GM18870 (cell line): Measurements from ENCODE around the gene TPPP.
"Not testable (repeated sequence)": the region's sequence is repeated elsewhere in the genome, so short reads cannot be mapped to it uniquely, and the experiment has no call there.

Source experiments
- ATAC-seq: cut with Tn5 transposase; IDR thresholded peaks from one replicate; pipeline ENCODE4 v1.9.1; 2021; ENCODE audit warnings: moderate library complexity; ENCODE audit not compliant: unreplicated experiment

TPPP gene

GRCh38 chr5:679166-679895 lies 13.8 kb downstream of the TPPP start:
- not testable (repeated sequence) for ATAC-seq

GRCh38 chr5:678521-678920 lies 14.6 kb downstream of the TPPP start:
- ATAC-seq: not testable (repeated sequence)

GRCh38 chr5:677131-678101 lies 15.7 kb downstream of the TPPP start:
- no peak for ATAC-seq

- no peak for ATAC-seq
Measured at GRCh38 chr5:676699-677076, 16.5 kb downstream of the TPPP start.

- no peak for ATAC-seq
Measured at GRCh38 chr5:675871-676698, 17.1 kb downstream of the TPPP start.

GRCh38 chr5:675111-675870 lies 17.9 kb downstream of the TPPP start:
- ATAC-seq: no peak

- ATAC-seq: no peak
Measured at GRCh38 chr5:674630-675011, 18.5 kb downstream of the TPPP start.

GRCh38 chr5:673831-674629 lies 19.1 kb downstream of the TPPP start:
- ATAC-seq: no peak

GRCh38 chr5:673161-673830 lies 19.9 kb downstream of the TPPP start:
- ATAC-seq: no peak

GRCh38 chr5:672329-673160 lies 20.6 kb downstream of the TPPP start:
- no peak for ATAC-seq

GRCh38 chr5:671459-672328 lies 21.5 kb downstream of the TPPP start:
- no peak for ATAC-seq

- ATAC-seq: no peak
Measured at GRCh38 chr5:670396-671270, 22.5 kb downstream of the TPPP start.

- no peak for ATAC-seq
Measured at GRCh38 chr5:669842-670395, 23.2 kb downstream of the TPPP start.

GRCh38 chr5:669111-669841 lies 23.9 kb downstream of the TPPP start:
- ATAC-seq: no peak

GRCh38 chr5:668283-668995 lies 24.7 kb downstream of the TPPP start:
- no peak for ATAC-seq
